KMS-11 (cell line): ENCODE measurements around the gene NCOA5.

ENCODE experiments used
- H2AFZ ChIP-seq: fragments of 200-600 bp; sonication (generic); 2 replicates; pipeline ENCODE4 v1.6.1; 2016; ENCODE audit warnings: antibody characterized with exemption, mixed run types, low read depth
- H3K27ac ChIP-seq: fragments of 200-600 bp; sonication (generic); 2 replicates; pipeline ENCODE4 v1.6.1; 2016; ENCODE audit warnings: mild to moderate bottlenecking, mixed run types
- H3K27me3 ChIP-seq: fragments of 200-600 bp; sonication (generic); 2 replicates; pipeline ENCODE4 v1.6.1; 2017; ENCODE audit warnings: mild to moderate bottlenecking, low read depth, mixed run types, moderate library complexity; ENCODE audit not compliant: insufficient read depth
- H3K36me3 ChIP-seq: fragments of 200-600 bp; sonication (generic); 2 replicates; pipeline ENCODE4 v1.6.1; 2017; ENCODE audit warnings: mild to moderate bottlenecking, mixed run types; ENCODE audit not compliant: insufficient read depth
- H3K4me1 ChIP-seq: fragments of 200-600 bp; sonication (generic); 2 replicates; pipeline ENCODE4 v1.6.1; 2016; ENCODE audit warnings: mild to moderate bottlenecking, low read depth, mixed run types; ENCODE audit not compliant: poor library complexity, severe bottlenecking
- H3K4me2 ChIP-seq: fragments of 200-600 bp; sonication (generic); 2 replicates; pipeline ENCODE4 v1.7.0; 2016; ENCODE audit warnings: mild to moderate bottlenecking, mixed run types
- H3K4me3 ChIP-seq: fragments of 200-600 bp; sonication (generic); IDR thresholded peaks from 2 replicates; pipeline ENCODE4 v1.6.1; 2017; ENCODE audit warnings: low read depth, low read length, mixed read lengths; ENCODE audit not compliant: insufficient read depth
- H3K79me2 ChIP-seq: fragments of 200-600 bp; sonication (generic); 2 replicates; pipeline ENCODE4 v1.6.1; 2016; ENCODE audit warnings: low read depth, mixed run types; ENCODE audit not compliant: insufficient read depth
- H3K9ac ChIP-seq: fragments of 200-600 bp; sonication (generic); 2 replicates; pipeline ENCODE4 v1.6.1; 2016; ENCODE audit warnings: mild to moderate bottlenecking, mixed run types
- H4K20me1 ChIP-seq: fragments of 200-600 bp; sonication (generic); 2 replicates; pipeline ENCODE4 v1.6.1; 2016; ENCODE audit warnings: mild to moderate bottlenecking, mixed run types; ENCODE audit not compliant: insufficient read depth
- TF ChIP-seq, protein P1 (sequence below): fragments of 200-600 bp; sonication (generic); conservative IDR thresholded peaks from 2 replicates; pipeline ENCODE4 v1.6.1; 2017; ENCODE audit warnings: low read depth, mild to moderate bottlenecking, antibody characterized with exemption, low read length, moderate library complexity, mixed read lengths

NCOA5 gene

GRCh38 chr20:46011631-46012482, 77.9 kb downstream of the NCOA5 start:
- no peak overlapping the region for H3K27ac ChIP-seq
- no peaks in the 10 kb centered on the region for H4K20me1 ChIP-seq
- no peak overlapping the region for H3K4me3 ChIP-seq
- peaks cover 4% of the 10 kb centered on the region; the same call in 1 of the 2 replicates for H3K27me3 ChIP-seq
- peaks cover 33% of the 10 kb centered on the region for H3K4me1 ChIP-seq
- H3K36me3 ChIP-seq = no peaks in the 10 kb centered on the region
- no peak overlapping the region for H3K9ac ChIP-seq
- no peak overlapping the region for H3K4me2 ChIP-seq
- H2AFZ ChIP-seq = no peak overlapping the region
- no peaks in the 10 kb centered on the region for H3K79me2 ChIP-seq
- TF ChIP-seq, protein P1, sequence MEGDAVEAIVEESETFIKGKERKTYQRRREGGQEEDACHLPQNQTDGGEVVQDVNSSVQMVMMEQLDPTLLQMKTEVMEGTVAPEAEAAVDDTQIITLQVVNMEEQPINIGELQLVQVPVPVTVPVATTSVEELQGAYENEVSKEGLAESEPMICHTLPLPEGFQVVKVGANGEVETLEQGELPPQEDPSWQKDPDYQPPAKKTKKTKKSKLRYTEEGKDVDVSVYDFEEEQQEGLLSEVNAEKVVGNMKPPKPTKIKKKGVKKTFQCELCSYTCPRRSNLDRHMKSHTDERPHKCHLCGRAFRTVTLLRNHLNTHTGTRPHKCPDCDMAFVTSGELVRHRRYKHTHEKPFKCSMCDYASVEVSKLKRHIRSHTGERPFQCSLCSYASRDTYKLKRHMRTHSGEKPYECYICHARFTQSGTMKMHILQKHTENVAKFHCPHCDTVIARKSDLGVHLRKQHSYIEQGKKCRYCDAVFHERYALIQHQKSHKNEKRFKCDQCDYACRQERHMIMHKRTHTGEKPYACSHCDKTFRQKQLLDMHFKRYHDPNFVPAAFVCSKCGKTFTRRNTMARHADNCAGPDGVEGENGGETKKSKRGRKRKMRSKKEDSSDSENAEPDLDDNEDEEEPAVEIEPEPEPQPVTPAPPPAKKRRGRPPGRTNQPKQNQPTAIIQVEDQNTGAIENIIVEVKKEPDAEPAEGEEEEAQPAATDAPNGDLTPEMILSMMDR = peak; percentile 62
